GM21381 (cell line): ENCODE results near the gene NBEAL1.
"Not testable (repeated sequence)": the region's sequence is repeated elsewhere in the genome, so short reads cannot be mapped to it uniquely, and the experiment has no call there.

ENCODE experiments used
- ATAC-seq: cut with Tn5 transposase; IDR thresholded peaks from one replicate; pipeline ENCODE4 v1.9.1; 2021; ENCODE audit warnings: mild to moderate bottlenecking, moderate library complexity; ENCODE audit not compliant: unreplicated experiment

Gene NBEAL1

GRCh38 chr2:203105996-203106395 lies 91.3 kb downstream of the NBEAL1 start:
- ATAC-seq, result no peak

DNA sequence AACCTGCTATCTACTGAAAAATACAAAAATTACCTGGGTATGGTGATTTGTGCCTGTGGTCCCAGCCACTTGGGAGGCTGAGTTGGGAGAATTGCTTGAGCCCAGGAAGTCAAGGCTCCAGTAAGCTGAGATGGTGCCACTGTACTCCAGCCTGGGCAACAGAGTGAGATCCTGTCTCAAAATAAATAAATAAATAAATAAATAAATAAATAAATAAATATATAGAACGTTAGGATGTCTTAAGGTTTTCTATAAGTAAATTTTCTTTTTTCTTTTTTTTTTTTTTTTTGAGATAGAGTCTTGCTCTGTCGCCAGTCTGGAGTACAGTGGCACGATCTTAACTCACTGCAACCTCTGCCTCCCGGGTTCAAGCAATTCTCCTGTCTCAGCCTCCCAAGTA lies 95.8 kb downstream of the NBEAL1 start:
- ATAC-seq, result not testable (repeated sequence)

DNA sequence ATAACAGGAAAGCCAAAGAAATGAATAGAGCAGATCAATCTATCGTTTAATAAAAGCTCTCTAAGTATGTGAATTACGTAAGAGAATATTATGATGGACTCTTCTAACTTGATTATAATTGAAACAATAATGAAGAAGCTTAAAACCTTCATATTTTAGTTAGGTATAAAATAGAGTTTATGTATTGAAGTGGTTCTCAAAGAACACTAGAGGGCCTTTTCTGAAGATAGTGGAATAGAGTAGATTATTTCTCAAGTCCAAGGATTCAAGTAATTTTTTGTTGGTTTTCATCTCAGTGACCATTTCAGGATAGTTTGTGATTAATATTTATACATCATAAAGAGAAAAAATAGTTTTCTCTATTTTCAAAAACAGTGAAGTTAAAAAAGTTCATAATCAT lies 97.7 kb downstream of the NBEAL1 start:
- ATAC-seq, result no peak

GRCh38 chr2:203115201-203115700 lies 100.6 kb downstream of the NBEAL1 start:
- not testable (repeated sequence) for ATAC-seq

GRCh38 chr2:203122317-203122986 lies 107.8 kb downstream of the NBEAL1 start:
- no peak for ATAC-seq

DNA sequence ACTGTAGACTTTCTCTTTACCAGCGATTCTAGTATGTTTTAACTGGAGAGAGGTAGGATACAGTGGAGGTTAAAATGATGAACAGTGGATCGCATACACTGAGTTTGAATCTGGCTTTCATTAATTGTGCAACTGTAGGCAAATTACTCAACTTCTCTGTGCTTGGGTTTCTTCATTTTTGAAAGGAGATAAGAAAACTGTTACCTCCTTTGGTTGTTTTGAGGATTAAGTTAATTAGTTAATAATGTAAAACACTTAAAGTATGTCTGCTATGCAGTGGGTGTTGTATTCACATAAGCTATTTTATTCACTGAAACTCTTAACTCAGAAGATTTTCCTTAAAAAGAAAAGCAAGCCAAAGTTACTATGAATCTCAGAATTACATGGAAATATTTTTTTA lies 112.3 kb downstream of the NBEAL1 start:
- ATAC-seq, result no peak

DNA sequence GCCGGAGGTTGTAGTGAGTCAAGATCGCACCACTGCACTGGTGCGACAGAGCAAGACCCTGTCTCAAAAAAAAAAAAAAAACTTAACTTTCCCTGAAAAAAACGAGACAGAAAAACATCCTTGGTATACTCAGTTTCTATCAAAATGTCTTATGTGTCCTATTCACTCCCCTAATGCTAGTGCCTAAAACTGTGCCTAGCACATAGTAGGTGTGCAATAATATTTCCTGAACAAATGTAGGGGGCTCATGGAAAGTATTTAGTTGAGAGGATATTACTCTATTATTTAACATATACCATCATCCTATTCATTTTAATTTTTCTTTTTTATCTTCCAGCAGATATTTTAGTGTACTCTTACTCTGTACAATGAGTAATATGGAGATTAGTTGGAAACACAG lies 120.4 kb downstream of the NBEAL1 start:
- ATAC-seq, result no peak

DNA sequence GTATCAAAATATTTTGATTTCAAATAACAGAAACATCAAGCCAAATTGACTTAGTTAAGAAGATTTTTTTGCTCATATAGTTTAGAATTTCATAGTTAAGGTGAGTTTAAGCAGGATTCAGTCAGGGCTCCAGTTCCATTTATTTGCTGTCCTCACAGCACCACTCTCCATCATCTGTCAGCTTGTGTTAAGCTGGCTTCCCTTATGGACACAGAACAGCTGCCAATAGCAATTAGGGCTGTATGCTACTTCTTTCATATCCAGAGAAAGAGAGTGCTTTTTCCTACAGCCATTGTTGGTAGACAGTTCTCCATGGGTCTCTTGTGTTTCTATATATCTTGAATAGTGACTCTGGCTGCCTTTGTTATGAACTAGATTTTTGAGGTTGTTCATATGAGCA lies 128.7 kb downstream of the NBEAL1 start:
- ATAC-seq, result no peak

DNA sequence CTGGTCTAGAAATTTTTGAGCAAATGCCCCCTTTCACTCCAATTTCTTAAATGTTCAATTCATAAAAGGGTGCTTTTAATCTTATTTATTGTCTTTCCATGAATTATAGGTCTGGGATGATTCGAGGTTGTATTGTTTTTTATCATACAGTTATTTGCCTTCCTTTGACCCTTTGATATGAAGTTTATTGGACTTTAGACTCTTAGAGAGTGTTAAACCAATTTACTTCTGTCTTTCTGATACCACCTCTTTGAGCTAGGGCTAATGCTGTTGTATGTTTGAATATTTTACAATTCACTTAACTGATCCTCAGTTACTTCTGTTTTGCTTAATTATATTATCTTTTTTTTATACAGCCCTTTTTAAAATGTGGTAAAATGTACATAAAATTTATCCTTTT lies 134.5 kb downstream of the NBEAL1 start:
- ATAC-seq, result no peak

DNA sequence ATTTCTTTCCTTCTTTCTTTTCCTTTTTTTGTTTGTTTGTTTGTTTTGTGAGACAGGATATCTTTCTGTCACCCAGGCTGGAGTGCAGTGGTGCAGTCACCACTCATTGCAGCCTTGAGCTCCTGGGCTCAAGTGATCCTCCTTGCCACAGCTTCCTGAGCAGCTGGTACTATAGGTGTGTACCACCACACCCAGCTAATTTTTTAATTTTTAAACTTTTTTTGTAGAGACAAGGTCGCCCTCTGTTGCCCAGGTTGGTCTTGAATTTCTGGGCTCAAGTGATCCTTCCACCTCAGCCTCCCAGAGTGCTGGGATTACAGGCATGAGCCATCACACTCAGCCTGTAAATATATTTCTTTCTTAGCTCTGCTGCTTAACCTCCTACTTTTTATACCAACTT lies 140.7 kb downstream of the NBEAL1 start:
- ATAC-seq, result no peak

- ATAC-seq, result not testable (repeated sequence)
Measured at GRCh38 chr2:203162722-203163121, 148.0 kb downstream of the NBEAL1 start.

- ATAC-seq, result no peak
Measured at GRCh38 chr2:203164311-203164935, 149.7 kb downstream of the NBEAL1 start.

GRCh38 chr2:203167751-203168150 lies 153.1 kb downstream of the NBEAL1 start:
- no peak for ATAC-seq

DNA sequence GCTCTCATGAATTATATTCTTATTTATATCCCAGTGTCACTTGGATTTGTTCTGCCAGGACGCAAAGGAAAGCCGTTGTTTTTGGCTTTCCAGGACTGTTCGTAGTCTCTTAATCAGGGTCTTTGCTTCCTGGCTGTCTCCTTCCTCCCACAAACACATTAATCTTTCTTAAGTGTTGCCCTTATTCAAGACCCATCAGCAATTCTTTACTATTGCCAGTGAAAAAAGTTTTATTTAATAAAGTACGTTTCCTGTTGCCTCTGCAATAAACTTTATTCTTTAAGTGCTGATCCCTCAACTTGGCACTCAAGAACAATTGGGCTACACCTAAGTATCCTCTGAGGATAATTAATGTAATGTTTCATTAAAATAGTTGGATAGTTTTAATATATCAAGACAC lies 155.8 kb downstream of the NBEAL1 start:
- no peak for ATAC-seq

- ATAC-seq, result no peak
Measured at GRCh38 chr2:203175371-203175770, 160.7 kb downstream of the NBEAL1 start.

DNA sequence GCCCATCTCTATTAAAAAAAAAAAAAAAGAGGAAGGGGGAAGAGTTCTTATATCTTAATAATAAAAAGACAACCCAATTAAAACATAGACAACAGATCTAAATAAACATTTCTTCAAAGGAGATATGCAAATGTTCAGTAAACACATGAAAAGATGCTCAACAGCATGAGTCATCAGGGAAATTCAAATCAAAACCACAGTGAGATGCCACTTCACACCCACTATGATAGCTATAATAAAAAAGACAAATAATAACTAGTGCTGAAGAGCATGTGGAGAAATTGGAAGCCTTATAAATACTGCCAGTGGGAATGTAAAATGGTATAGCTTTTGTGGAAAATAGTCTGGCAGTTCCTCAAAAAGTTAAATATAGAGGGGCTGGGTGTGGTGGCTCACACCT lies 162.7 kb downstream of the NBEAL1 start:
- ATAC-seq, result no peak

- no peak for ATAC-seq
Measured at GRCh38 chr2:203185864-203186263, 171.2 kb downstream of the NBEAL1 start.

GRCh38 chr2:203190547-203190946 lies 175.9 kb downstream of the NBEAL1 start:
- not testable (repeated sequence) for ATAC-seq

DNA sequence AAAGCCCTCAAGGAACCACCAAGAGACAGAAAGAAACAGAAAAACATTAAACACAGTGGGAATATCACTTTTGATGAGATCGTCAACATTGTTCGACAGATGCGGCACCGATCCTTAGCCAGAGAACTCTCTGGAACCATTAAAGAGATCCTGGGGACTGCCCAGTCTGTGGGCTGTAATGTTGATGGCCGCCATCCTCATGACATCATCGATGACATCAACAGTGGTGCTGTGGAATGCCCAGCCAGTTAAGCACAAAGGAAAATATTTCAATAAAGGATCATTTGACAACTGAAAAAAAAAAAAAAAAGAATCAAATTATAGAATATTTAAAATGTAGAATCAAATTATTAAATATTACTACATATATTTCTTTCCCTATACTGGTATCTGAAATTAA lies 176.4 kb downstream of the NBEAL1 start:
- not testable (repeated sequence) for ATAC-seq

DNA sequence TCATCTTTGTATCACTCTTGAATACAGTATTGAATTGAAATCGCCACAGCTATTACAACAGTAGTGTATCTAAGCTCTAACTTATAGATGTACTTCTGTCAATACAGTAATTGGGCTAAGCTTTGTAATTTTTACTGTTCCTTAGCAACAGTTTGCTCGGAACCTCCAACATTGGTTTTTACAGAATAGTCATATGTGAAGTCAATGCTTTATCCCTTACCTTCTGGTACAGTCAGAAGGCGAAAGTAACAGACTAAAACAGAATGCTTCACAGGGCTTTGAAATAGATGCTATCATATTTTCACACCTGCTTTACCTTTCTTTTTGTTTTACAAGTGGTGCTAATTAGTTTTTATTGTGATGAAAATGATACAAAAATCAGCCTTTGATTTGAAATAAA lies 177.3 kb downstream of the NBEAL1 start:
- ATAC-seq, result no peak

DNA sequence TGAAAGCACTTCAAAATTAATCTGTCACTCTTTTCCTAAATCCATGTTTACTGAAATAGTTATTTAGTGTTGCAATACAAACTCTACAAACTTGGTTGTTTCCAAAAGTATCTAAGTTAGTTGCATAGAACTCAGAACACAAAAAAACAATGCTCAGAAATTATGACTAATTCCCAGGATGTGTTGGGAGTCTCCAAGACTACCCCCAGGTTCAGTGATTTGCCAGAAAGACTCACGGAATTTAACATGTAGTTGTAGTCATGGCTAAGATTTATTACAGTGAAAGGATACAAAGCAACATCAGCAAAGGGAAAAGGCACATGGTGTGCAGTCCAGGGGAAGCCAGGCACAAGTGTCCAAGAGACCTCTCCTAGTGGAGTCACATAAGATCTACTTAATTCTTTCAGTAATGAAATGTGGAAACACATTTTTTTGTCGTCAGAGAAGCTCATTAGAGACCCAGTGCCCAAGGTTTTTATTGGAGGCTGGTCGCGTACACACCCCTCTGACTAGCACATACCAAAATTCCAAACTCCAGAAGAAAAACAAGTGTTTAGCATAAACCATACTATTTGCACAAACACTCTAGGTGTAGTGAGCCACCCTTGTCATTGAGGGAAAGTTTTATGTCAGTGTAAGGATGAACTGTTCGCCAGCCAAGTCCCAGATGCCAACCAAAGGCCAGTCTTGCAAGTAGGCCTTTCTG lies 180.8 kb downstream of the NBEAL1 start:
- ATAC-seq, result no peak

DNA sequence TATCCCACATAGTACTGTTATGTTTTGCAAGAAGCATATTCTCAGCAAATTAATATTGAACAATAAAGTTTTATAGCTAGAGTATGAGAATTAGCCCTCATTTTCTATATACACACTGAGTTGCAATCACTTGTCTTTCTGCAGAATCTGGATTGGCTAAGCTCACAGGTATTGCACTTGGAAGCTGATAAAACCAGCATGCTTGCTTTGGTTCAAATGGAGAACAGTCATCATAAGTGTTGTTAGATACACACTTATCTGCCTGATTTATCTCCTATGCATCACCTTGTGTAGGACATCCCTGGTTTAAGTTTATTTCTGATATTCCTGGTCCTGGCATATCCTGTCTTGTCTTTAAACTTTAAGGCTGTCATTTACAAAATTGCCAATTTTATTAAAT lies 186.2 kb downstream of the NBEAL1 start:
- ATAC-seq, result no peak
